Immature natural killer cell (primary cell): ENCODE results near the gene ELMO1. TPM values are rescaled to one million over a fixed set of nuclear protein-coding genes. Genes with fewer than 3 reads are reported as not detected.

Source experiments
- DNase-seq, 3 donors: peaks; one replicate each; pipeline ENCODE4 v3.0.0; 2022; ENCODE audit warnings: mixed read lengths in 1 of 3
- H3K27ac Mint-ChIP-seq, 6 donors: one replicate each; pipeline ENCODE4 v1.8.0; 2020; ENCODE audit warnings: mixed read lengths in 6 of 6, mild to moderate bottlenecking in 5 of 6, inconsistent platforms in 4 of 6, moderate library complexity in 3 of 6
- H3K27me3 Mint-ChIP-seq, 3 donors: one replicate each; pipeline ENCODE4 v1.8.0; 2020 to 2021; ENCODE audit warnings: low read depth in 3 of 3, mild to moderate bottlenecking in 3 of 3, mixed read lengths in 3 of 3, moderate library complexity in 3 of 3, inconsistent platforms in 1 of 3
- H3K36me3 Mint-ChIP-seq, 3 donors: one replicate each; pipeline ENCODE4 v1.8.0; 2020; ENCODE audit warnings: mixed read lengths in 3 of 3, inconsistent platforms in 2 of 3, mild to moderate bottlenecking in 2 of 3
- H3K4me1 Mint-ChIP-seq, 2 donors: one replicate each; pipeline ENCODE4 v1.8.0; 2020; ENCODE audit warnings: inconsistent platforms in 2 of 2, mild to moderate bottlenecking in 2 of 2, mixed read lengths in 2 of 2, moderate library complexity in 1 of 2
- H3K4me3 Mint-ChIP-seq, 5 donors: one replicate each; pipeline ENCODE4 v1.8.0; 2020; ENCODE audit warnings: mild to moderate bottlenecking in 5 of 5, mixed read lengths in 5 of 5, inconsistent platforms in 3 of 5, moderate library complexity in 3 of 5
- H3K9me3 Mint-ChIP-seq, 6 donors: one replicate each; pipeline ENCODE4 v1.8.0; 2020; ENCODE audit warnings: mild to moderate bottlenecking in 6 of 6, mixed read lengths in 6 of 6, inconsistent platforms in 4 of 6, moderate library complexity in 3 of 6
- polyA plus RNA-seq, 3 donors: library from polyadenylated mRNA; unstranded; fragments of 300-500 nt; fragmentation: Illumina TruSeq; gene quantifications; one replicate each; pipeline ENCODE4 v1.2.3, GENCODE V29; 2021

The ELMO1 gene
- polyA plus RNA-seq, 3 donors from 2014 or later: 31.9 to 65.9 (median 53.1) TPM

- H3K27me3 Mint-ChIP-seq: peaks cover 2 to 7% (median 5%) of the 10 kb centered on the region in 3 donors
- no peaks in the 10 kb centered on the region for H3K9me3 Mint-ChIP-seq
- H3K4me3 Mint-ChIP-seq: no peak overlapping the region
- DNase-seq: no peak
- H3K27ac Mint-ChIP-seq: peak overlapping the region in 3 of 6 donors; percentile 8 to 51 (median 14)
- H3K4me1 Mint-ChIP-seq: peaks cover 73 to 89% of the 10 kb centered on the region in 2 donors
- H3K36me3 Mint-ChIP-seq: peaks cover 0 to 6% (median 4%) of the 10 kb centered on the region in 3 donors
These were observed 13.4 kb downstream of the ELMO1 start for GRCh38 chr7:37435156-37435855.

DNA sequence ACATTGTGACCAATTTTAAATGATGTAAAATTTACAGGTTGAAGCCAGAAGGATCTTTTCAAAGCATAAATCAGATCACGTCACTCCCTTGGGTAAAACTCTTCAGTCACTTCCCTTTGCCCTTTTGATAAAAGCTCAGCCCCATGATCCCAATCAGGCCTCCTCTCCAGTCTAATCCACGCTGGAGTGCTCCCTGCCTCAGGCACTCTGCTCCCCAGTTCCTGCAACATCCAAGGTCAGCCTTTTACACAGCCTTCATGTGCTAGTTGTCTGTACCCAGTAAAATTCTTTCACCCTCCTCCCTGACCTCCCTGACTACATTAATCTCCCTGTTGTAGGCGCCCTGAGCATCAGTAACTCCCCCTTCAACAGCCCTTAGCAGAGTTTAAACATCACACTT, 14.1 kb downstream of the ELMO1 start:
- no peak for DNase-seq
- H3K27me3 Mint-ChIP-seq: peaks cover 6 to 7% (median 7%) of the 10 kb centered on the region in 3 donors
- peak overlapping the region in 2 of 6 donors; percentile 14 to 23 for H3K27ac Mint-ChIP-seq
- H3K4me3 Mint-ChIP-seq: no peak overlapping the region
- H3K36me3 Mint-ChIP-seq: peaks cover 3 to 6% (median 4%) of the 10 kb centered on the region in 3 donors
- H3K9me3 Mint-ChIP-seq: no peaks in the 10 kb centered on the region
- peaks cover 70 to 88% of the 10 kb centered on the region in 2 donors for H3K4me1 Mint-ChIP-seq

GRCh38 chr7:37433166-37433565, 15.5 kb downstream of the ELMO1 start:
- no peak for DNase-seq
- H3K36me3 Mint-ChIP-seq: peaks cover 10 to 17% (median 16%) of the 10 kb centered on the region in 3 donors
- no peaks in the 10 kb centered on the region for H3K9me3 Mint-ChIP-seq
- peak overlapping the region in 2 of 5 donors; percentile 76 to 78 for H3K4me3 Mint-ChIP-seq
- peaks cover 6 to 7% (median 7%) of the 10 kb centered on the region in 3 donors for H3K27me3 Mint-ChIP-seq
- peak overlapping the region in 2 of 6 donors; percentile 9 to 47 for H3K27ac Mint-ChIP-seq
- H3K4me1 Mint-ChIP-seq: peaks cover 68 to 87% of the 10 kb centered on the region in 2 donors

GRCh38 chr7:37432281-37432920, 16.3 kb downstream of the ELMO1 start:
- Mint-ChIP-seq H3K27ac (peak overlapping the region in 4 of 6 donors; percentile 8 to 84 (median 60)), H3K9me3 (no peaks in the 10 kb centered on the region), H3K4me3 (peak overlapping the region; percentile 26 to 78 (median 74)), H3K27me3 (peaks cover 6 to 7% (median 7%) of the 10 kb centered on the region in 3 donors), H3K36me3 (peaks cover 6 to 17% (median 16%) of the 10 kb centered on the region in 3 donors), H3K4me1 (peaks cover 69 to 88% of the 10 kb centered on the region in 2 donors)
- peak; percentile 44 to 51 (median 45) for DNase-seq

DNA sequence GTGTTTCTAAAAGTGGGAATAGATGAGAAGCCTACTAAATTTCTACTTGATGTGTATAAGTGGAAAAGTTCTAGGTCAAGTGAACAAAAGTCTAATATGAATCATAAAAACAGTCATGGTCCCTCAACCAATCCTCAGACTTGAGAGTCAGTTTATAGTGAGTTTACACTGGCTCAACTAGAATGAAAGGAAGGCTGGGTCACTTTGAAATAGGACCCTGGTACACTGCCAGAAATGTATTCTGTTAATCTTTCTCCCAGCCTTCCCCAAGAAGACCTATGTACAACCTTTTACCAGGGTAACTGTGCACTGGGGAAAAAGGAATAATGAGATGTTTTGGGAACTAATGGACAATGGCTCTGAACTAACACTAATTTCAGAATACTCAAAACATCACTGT, 17.3 kb downstream of the ELMO1 start:
- Mint-ChIP-seq H3K27ac (no peak overlapping the region), H3K4me3 (no peak overlapping the region), H3K36me3 (peaks cover 6 to 18% (median 17%) of the 10 kb centered on the region in 3 donors), H3K27me3 (peaks cover 6 to 7% (median 7%) of the 10 kb centered on the region in 3 donors), H3K9me3 (no peaks in the 10 kb centered on the region), H3K4me1 (peaks cover 73 to 88% of the 10 kb centered on the region in 2 donors)
- no peak for DNase-seq

DNA sequence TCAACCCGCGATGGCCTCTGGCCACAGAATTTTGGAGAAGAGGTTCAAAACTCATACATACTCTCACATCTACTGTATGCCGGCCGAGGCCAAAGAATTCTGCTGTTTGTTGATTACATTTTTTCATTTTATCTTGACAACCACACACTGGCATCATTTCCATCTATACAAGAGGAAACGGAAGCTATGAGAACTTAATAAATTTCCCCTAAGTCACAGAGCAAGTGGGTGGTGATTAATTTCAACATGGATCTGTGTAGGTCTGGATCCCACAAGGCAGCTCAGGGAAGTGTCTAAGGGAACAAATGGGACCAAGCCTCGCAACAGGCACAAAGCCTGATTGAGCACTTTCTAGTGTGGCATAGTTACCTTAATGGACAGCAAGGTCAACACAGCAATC, 18.0 kb downstream of the ELMO1 start:
- Mint-ChIP-seq H3K27me3 (peaks cover 6 to 7% (median 7%) of the 10 kb centered on the region in 3 donors), H3K27ac (no peak overlapping the region), H3K4me3 (no peak overlapping the region), H3K36me3 (peaks cover 6 to 19% (median 17%) of the 10 kb centered on the region in 3 donors), H3K4me1 (peaks cover 66 to 83% of the 10 kb centered on the region in 2 donors), H3K9me3 (no peaks in the 10 kb centered on the region)
- DNase-seq: no peak

- DNase-seq: no peak
- peaks cover 6 to 19% (median 17%) of the 10 kb centered on the region in 3 donors for H3K36me3 Mint-ChIP-seq
- H3K27me3 Mint-ChIP-seq: peaks cover 5 to 6% (median 6%) of the 10 kb centered on the region in 3 donors
- H3K4me1 Mint-ChIP-seq: peaks cover 64 to 83% of the 10 kb centered on the region in 2 donors
- no peak overlapping the region for H3K4me3 Mint-ChIP-seq
- H3K27ac Mint-ChIP-seq: no peak overlapping the region
- H3K9me3 Mint-ChIP-seq: no peaks in the 10 kb centered on the region
These were observed 18.5 kb downstream of the ELMO1 start for GRCh38 chr7:37430171-37430570.

- Mint-ChIP-seq H3K27me3 (peaks cover 4 to 6% (median 4%) of the 10 kb centered on the region in 3 donors), H3K9me3 (no peaks in the 10 kb centered on the region), H3K4me3 (no peak overlapping the region), H3K36me3 (peaks cover 6 to 17% (median 14%) of the 10 kb centered on the region in 3 donors), H3K4me1 (peaks cover 59 to 80% of the 10 kb centered on the region in 2 donors), H3K27ac (peak overlapping the region in 1 of 6 donors; percentile 70)
- no peak for DNase-seq
These were observed 19.3 kb downstream of the ELMO1 start for GRCh38 chr7:37429435-37429791.

- Mint-ChIP-seq H3K9me3 (no peaks in the 10 kb centered on the region), H3K36me3 (peaks cover 6 to 17% (median 13%) of the 10 kb centered on the region in 3 donors), H3K4me1 (peaks cover 55 to 75% of the 10 kb centered on the region in 2 donors), H3K27ac (no peak overlapping the region), H3K27me3 (peaks cover 4 to 6% (median 4%) of the 10 kb centered on the region in 3 donors), H3K4me3 (no peak overlapping the region)
- DNase-seq: no peak
These were observed 19.8 kb downstream of the ELMO1 start for GRCh38 chr7:37428681-37429434.

DNA sequence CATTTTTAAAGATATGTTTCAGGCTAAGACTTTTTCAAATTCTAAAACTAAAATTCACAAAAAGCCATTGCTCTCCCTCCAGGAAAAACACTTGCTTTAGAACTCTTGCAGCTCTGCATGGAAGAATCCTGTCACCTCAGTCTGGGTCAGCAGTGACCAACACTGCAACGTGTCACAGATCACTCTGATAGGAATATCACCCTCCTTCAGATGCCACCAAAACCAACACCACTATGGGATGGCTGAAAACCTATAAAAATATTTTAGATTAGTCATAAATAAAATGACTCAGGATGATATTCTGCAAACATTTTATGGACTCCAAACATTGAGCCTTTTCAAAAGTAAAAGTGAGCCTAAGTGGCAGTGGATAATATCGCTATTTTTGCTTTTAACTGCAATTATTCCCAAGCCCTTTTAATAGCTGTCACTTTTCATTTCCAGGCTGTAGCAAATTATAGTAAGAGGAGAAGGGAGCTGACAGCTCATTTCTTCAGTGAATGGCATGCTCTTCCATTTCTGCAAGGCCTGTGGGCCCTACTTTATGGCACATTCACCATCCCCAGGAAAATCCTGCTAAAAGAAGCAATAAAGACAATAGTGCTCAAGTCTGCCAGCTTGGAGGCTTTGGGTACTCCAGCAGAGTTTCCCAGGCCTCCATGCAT, 21.3 kb downstream of the ELMO1 start:
- Mint-ChIP-seq H3K4me1 (peaks cover 40 to 60% of the 10 kb centered on the region in 2 donors), H3K4me3 (no peak overlapping the region), H3K9me3 (no peaks in the 10 kb centered on the region)

GRCh38 chr7:37425498-37425897, 23.2 kb downstream of the ELMO1 start:
- peaks cover 0 to 4% (median 1%) of the 10 kb centered on the region in 3 donors for H3K27me3 Mint-ChIP-seq

More for the DNA sequence above, 21.3 kb downstream of the ELMO1 start:
- Mint-ChIP-seq H3K27ac (no peak overlapping the region), H3K36me3 (peaks cover 6 to 17% (median 13%) of the 10 kb centered on the region in 3 donors), H3K27me3 (peaks cover 0 to 6% (median 1%) of the 10 kb centered on the region in 3 donors)
- DNase-seq: no peak

GRCh38 chr7:37424995-37425394, 23.7 kb downstream of the ELMO1 start:
- H3K9me3 Mint-ChIP-seq: no peaks in the 10 kb centered on the region
- no peak overlapping the region for H3K27ac Mint-ChIP-seq
- no peak overlapping the region for H3K4me3 Mint-ChIP-seq
- H3K4me1 Mint-ChIP-seq: peaks cover 39 to 65% of the 10 kb centered on the region in 2 donors
- H3K27me3 Mint-ChIP-seq: peaks cover 0 to 4% (median 1%) of the 10 kb centered on the region in 3 donors
- no peak for DNase-seq
- peaks cover 6 to 17% (median 13%) of the 10 kb centered on the region in 3 donors for H3K36me3 Mint-ChIP-seq

More at GRCh38 chr7:37425498-37425897, 23.2 kb downstream of the ELMO1 start:
- no peaks in the 10 kb centered on the region for H3K9me3 Mint-ChIP-seq
- H3K4me1 Mint-ChIP-seq: peaks cover 39 to 64% of the 10 kb centered on the region in 2 donors
- H3K27ac Mint-ChIP-seq: no peak overlapping the region
- H3K36me3 Mint-ChIP-seq: peaks cover 6 to 17% (median 13%) of the 10 kb centered on the region in 3 donors
- no peak overlapping the region for H3K4me3 Mint-ChIP-seq
- DNase-seq: no peak

DNA sequence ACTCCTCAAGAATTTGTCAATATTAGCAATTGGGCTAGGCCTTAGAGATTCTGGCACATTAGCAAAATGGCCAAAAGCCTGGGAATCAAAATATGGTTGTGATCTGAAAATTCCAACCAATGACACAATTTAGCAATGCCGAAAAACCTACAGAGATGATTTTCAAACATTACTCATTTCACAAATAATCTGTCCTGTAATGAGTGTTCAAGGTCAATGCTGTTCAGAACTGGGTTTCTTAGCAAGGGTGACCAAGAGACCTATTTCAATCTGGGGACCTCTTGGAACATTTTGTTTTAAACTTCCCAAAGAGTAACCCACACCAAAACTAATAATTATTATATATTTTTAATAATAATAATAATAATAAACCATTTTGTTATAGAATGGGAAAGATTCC, 24.1 kb downstream of the ELMO1 start:
- no peak overlapping the region for H3K4me3 Mint-ChIP-seq
- no peaks in the 10 kb centered on the region for H3K9me3 Mint-ChIP-seq
- peaks cover 39 to 66% of the 10 kb centered on the region in 2 donors for H3K4me1 Mint-ChIP-seq
- peaks cover 6 to 14% (median 13%) of the 10 kb centered on the region in 3 donors for H3K36me3 Mint-ChIP-seq
- no peak overlapping the region for H3K27ac Mint-ChIP-seq
- DNase-seq: no peak
- H3K27me3 Mint-ChIP-seq: peaks cover 0 to under 1% (median 0%) of the 10 kb centered on the region in 3 donors
